ENCODE measurements around the gene CDH4.
"Not testable (repeated sequence)": the region's sequence is repeated elsewhere in the genome, so short reads cannot be mapped to it uniquely, and the experiment has no call there.

CDH4 gene

GRCh38 chr20:61475729-61476128 is 223.7 kb downstream of the CDH4 start:
- no peak for TF ChIP-seq CTCF (IDR thresholded peaks at IDR 0.05; ENCODE audit: control insufficient read depth, extremely low read depth, insufficient read depth)
- no peak for DNase-seq (ENCODE audit: low read depth)
- H3K4me3 ChIP-seq (ENCODE audit: low read depth, low read length), result no peak overlapping the region

GRCh38 chr20:61476956-61477355 is 224.9 kb downstream of the CDH4 start:
- H3K4me3 ChIP-seq (ENCODE audit: low read depth, low read length), result no peak overlapping the region
- no peak for DNase-seq (ENCODE audit: low read depth)
- TF ChIP-seq CTCF (IDR thresholded peaks at IDR 0.05; ENCODE audit: control insufficient read depth, extremely low read depth, insufficient read depth), result no peak

- DNase-seq (ENCODE audit: low read depth), result no peak
- H3K4me3 ChIP-seq (ENCODE audit: low read depth, low read length), result no peak overlapping the region
- no peak for TF ChIP-seq CTCF (IDR thresholded peaks at IDR 0.05; ENCODE audit: control insufficient read depth, extremely low read depth, insufficient read depth)
Measured at GRCh38 chr20:61477451-61477861, 225.4 kb downstream of the CDH4 start.

- no peak for TF ChIP-seq CTCF (IDR thresholded peaks at IDR 0.05; ENCODE audit: control insufficient read depth, extremely low read depth, insufficient read depth)
- no peak for DNase-seq (ENCODE audit: low read depth)
- no peak overlapping the region for H3K4me3 ChIP-seq (ENCODE audit: low read depth, low read length)
Measured at GRCh38 chr20:61478094-61478493, 226.0 kb downstream of the CDH4 start.

- no peak for DNase-seq (ENCODE audit: low read depth)
- H3K4me3 ChIP-seq (ENCODE audit: low read depth, low read length), result no peak overlapping the region
- no peak for TF ChIP-seq CTCF (IDR thresholded peaks at IDR 0.05; ENCODE audit: control insufficient read depth, extremely low read depth, insufficient read depth)
Measured at GRCh38 chr20:61478611-61479305, 226.7 kb downstream of the CDH4 start.

GRCh38 chr20:61479433-61479832 is 227.4 kb downstream of the CDH4 start:
- H3K4me3 ChIP-seq (ENCODE audit: low read depth, low read length); DNase-seq (ENCODE audit: low read depth): not testable (repeated sequence)

- H3K4me3 ChIP-seq (ENCODE audit: low read depth, low read length), result no peak overlapping the region
- TF ChIP-seq CTCF (IDR thresholded peaks at IDR 0.05; ENCODE audit: control insufficient read depth, extremely low read depth, insufficient read depth), result no peak
- DNase-seq (ENCODE audit: low read depth), result no peak
Measured at GRCh38 chr20:61480158-61480825, 228.2 kb downstream of the CDH4 start.

All from LNCaP clone FGC (cell line).